GM19193 (cell line): ENCODE results near the gene GATD1.

Experiments
- POLR2A ChIP-seq: IDR thresholded peaks from 4 replicates; pipeline ENCODE4 v1.6.1; 2011; ENCODE audit not compliant: insufficient read depth, insufficient read length; ENCODE audit errors: extremely low read depth

Gene GATD1

DNA sequence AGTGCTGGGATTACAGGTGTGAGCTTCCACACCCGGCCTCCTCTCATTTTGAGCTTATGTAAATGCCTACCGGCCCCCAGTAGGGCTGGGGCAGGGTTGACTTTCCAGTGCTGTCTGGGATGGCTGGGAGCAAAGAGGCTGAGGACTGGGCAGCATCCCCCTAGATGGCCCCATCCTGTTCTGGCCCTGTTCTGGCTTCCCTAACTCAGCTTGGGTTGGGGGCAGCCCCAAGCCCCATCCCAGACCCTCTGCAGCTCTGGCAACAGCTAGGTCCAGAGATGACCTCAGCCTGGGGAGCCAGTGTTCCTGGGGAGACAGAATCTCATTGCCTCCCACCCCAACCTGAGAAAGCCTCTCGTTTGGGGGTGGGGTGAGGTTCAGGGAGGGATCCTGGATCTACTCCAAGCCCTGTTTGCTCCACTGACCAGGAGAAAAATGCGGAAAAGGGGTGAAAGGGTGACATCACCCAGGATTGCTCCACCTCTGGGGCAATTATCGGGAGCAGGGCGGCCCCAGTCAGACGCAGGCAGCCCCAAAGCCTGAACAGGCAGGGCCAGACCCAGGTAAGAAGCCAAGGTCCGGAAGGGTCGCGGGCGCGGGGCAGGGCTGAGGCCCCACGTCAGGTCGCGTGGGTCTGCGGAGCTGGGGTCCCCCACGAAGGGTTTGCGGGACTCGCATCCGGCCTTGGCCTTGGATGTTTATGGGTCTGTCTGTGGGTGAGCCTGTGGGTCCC lies 41.3 kb upstream of the GATD1 start, which contains the start of gene PNPLA2:
PNPLA2 (plus strand) TSS at position 519 of the 733 bp plus-strand sequence. CDS start 805 bp downstream, outside the sequence.
- no peak for TF ChIP-seq POLR2A

GRCh38 chr11:816433-816779 lies 39.1 kb upstream of the GATD1 start:
- TF ChIP-seq POLR2A = no peak

- TF ChIP-seq POLR2A = no peak
Observed at GRCh38 chr11:815675-816432, 38.6 kb upstream of the GATD1 start.

DNA sequence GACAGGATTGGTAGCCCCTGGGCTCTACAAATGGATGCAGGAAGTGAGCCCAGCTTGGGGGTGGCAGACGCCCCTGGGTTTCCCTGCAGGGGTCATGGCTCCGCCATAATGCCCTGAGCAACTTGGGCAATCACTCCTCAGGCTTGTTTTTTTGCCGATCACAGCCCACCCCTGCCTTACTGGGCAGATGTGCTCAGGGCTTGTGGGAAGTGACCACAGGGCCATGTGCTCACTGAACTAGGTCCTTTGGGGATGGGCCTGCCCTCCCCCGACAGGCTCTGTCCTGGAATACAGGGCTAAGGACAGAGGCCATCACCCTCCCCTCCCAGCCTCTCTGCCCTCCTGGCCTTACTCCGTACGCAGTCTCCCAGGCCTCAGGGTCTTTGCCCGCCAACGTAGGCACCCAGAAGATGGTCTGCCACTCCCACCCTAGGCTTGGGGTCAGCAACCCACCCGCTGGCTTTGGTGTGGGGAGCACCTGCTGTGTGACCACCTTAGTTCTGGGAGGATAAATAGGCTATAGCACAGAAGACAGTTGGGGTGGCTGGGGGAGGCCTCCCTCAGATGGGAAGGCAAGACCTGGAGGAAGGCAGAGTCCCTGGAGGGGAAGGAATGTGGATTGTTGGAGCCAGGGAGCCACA lies 36.3 kb upstream of the GATD1 start:
- peak; percentile 33 for TF ChIP-seq POLR2A

- no peak for TF ChIP-seq POLR2A
Observed at GRCh38 chr11:813072-813455, 35.8 kb upstream of the GATD1 start.

- TF ChIP-seq POLR2A = no peak
Observed at GRCh38 chr11:812390-812789, 35.1 kb upstream of the GATD1 start.

- TF ChIP-seq POLR2A = no peak
Observed at GRCh38 chr11:811446-812245, 34.4 kb upstream of the GATD1 start.

DNA sequence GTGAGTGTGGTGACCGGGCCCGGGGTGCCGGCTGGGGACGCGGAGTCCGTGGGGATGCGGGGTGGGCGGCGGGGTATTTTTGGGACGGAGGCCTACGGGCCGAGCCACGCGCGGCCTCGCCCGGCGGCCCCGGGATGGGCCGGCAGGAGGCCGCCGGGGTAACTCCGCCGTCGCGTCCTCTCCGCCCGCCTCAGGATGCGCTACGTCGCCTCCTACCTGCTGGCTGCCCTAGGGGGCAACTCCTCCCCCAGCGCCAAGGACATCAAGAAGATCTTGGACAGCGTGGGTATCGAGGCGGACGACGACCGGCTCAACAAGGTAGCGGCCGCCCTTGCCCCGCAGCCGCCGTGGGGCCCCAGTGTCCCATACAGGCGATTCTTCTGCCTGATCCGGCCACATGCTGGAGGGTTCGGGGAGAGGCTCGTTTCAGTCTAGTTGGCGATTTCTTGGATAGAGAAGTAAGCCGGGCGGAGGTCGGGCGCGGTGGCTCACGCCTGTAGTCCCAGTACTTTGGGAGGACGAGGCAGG lies 32.8 kb upstream of the GATD1 start:
- no peak for TF ChIP-seq POLR2A

DNA sequence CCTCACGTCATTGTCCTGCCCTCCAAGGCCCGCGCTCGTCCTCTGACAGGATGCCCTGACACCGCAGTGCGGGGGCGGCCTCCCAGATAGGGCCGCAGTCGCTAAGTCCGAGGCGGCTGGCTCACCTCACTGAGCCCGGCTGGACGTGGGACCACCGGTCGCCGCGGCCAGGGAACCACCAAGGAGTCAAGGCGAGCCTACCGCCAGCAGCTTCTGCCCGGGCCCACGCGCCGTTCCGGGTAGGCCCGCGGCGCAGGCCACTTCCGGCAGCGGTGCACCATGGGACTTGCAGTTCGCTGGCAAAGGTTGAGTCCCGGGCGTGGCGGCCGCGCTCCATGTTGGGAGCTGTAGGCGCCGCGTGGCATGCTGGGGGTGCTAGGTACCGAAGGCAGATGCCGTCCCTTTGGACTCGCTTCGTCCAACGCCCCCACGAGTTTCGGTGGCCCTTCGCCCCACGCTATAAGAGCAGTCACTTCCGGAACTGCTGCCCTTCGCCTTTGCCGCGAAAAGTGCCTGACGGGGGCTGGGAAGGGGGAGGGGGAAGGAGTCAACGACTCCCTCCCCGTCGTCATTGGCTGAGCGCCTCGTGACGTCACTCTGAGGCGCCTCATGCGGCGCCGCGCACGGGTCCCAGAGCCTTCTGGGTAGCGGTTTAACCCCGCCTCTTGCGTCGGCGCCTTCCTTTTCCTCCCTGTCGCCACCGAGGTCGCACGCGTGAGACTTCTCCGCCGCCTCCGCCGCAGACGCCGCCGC lies 32.2 kb upstream of the GATD1 start, which contains the start of gene RPLP2:
RPLP2 (plus strand) TSS at position 681 of the 753 bp plus-strand sequence. CDS start 268 bp downstream, outside the sequence.
- peak; percentile 85 for TF ChIP-seq POLR2A

DNA sequence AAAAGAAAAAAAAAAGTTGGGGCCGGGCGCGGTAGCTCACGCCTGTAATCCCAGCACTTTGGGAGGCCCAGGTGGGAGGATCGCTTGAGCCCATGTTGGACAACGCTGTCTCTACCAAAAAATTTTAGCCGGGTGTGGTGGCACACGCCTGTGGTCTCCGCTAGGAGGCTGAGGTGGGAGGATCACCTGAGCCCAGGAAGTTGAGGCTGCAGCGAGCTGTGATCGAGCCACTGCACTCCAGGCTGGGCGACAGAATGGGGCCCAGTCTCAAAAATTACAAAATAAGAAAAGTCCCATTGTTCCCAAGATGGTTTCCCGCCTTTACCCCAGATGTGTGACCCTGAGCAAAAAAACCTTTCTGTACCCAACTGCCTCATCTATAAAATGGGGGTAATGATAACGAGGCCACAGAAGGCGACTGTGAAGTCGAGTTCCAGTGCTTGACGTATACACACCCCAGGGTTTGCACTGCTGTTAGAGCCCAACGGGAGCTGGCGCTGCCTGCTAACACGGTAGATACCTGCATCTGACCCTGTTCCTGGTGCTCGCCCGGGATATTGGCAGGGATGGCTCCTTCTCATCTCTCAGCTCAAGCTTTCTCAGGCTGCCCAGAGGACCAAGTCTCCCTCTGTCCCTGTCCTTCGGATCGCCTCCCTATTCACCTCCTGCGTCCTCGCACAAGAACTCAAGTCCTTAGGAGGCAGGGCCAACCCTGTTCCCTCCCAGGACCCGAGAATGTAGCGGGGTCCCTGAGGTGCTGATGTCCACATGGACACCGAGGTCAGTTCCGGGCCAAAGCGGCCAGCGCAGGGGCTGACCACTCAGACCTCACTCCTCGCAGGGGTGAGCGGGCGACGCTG lies 31.4 kb upstream of the GATD1 start:
- no peak for TF ChIP-seq POLR2A

GRCh38 chr11:804599-804964 lies 27.3 kb upstream of the GATD1 start:
- TF ChIP-seq POLR2A = no peak

GRCh38 chr11:803770-804598 lies 26.7 kb upstream of the GATD1 start:
- no peak for TF ChIP-seq POLR2A
